ENCODE measurements around the gene ARL14. TPM values are rescaled to one million over a fixed set of nuclear protein-coding genes. Genes with fewer than 3 reads are reported as not detected.

ARL14 gene
- total and polyA plus RNA-seq, 8 donors: not detected

DNA sequence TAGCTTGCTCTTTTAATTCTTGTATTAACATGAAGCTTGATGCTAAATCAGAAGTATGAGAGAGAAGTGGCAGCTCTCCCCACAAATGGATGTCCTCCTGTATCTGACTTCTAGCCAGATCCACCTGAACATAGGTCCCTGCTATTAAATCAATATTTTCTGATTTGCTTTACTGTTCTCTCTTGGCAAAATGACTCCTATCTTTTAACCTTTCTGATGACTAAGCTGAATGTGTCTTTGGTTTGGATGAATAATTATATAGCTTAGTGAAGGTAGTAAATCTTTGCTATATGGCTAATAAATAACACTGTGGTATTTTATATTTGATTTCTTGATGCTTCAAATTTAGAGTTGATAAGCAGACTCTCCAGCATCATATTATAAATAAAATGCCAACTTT lies 28.3 kb upstream of the ARL14 start:
- TF ChIP-seq, protein P1, sequence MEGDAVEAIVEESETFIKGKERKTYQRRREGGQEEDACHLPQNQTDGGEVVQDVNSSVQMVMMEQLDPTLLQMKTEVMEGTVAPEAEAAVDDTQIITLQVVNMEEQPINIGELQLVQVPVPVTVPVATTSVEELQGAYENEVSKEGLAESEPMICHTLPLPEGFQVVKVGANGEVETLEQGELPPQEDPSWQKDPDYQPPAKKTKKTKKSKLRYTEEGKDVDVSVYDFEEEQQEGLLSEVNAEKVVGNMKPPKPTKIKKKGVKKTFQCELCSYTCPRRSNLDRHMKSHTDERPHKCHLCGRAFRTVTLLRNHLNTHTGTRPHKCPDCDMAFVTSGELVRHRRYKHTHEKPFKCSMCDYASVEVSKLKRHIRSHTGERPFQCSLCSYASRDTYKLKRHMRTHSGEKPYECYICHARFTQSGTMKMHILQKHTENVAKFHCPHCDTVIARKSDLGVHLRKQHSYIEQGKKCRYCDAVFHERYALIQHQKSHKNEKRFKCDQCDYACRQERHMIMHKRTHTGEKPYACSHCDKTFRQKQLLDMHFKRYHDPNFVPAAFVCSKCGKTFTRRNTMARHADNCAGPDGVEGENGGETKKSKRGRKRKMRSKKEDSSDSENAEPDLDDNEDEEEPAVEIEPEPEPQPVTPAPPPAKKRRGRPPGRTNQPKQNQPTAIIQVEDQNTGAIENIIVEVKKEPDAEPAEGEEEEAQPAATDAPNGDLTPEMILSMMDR (IDR thresholded peaks at IDR 0.05): no peak
- intact Hi-C loops (cut with DNase I): no loop called here
- no peaks in the 10 kb centered on the region for H3K27me3 ChIP-seq
- H3K9me3 ChIP-seq: no peaks in the 10 kb centered on the region
- no peaks in the 10 kb centered on the region for H3K4me1 ChIP-seq
- H3K27ac ChIP-seq: no peak overlapping the region
- H3K4me3 ChIP-seq: no peak overlapping the region
- no peaks in the 10 kb centered on the region for H3K36me3 ChIP-seq
- no peak for DNase-seq
- no peak for ATAC-seq

DNA sequence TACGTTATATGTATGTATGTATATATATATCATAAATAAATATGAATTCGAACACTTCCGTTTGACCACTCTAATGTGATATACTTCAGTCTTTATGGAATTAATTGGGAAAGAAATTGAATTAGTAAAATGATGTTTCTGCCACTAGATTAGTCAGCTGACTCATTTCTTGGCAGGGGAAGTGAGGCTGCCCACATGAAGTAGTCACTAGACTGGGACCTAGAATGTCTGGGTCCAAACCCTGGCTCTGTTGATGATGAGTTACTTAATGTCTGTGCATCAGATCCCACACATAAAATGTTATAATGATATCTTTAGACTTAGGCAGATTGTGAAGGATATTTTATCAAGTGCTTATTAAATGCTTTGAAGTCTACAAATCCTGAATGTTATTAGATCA lies 27.4 kb upstream of the ARL14 start:
- Histone ChIP-seq H3K4me3 (no peak overlapping the region), H3K36me3 (no peaks in the 10 kb centered on the region), H3K27ac (no peak overlapping the region), H3K4me1 (no peaks in the 10 kb centered on the region), H3K9me3 (no peaks in the 10 kb centered on the region), H3K27me3 (no peaks in the 10 kb centered on the region)
- DNase-seq (no peak), ATAC-seq (no peak)
- intact Hi-C loops (cut with DNase I): no loop called here
- TF ChIP-seq, protein P1 (IDR thresholded peaks at IDR 0.05): no peak

DNA sequence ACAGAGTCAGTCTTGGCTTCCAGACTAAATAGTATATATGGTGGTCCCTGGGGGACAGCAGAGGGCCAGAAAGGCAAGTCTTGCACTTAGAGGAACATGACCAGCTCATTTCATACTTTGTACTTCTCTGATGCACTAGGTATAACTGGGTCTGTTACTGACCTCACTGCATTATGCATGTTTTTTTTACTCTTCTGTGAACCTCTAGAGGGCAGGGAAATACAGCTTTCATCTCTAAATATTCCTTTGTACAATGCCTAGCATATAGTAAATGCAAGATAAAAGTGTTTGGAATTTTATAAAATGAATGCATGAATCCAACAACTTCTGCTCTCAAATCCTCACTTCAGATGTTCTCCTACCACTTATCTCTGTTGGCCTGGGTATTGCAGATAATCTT lies 23.4 kb upstream of the ARL14 start:
- ATAC-seq (no peak), DNase-seq (no peak)
- Histone ChIP-seq H3K27me3 (no peaks in the 10 kb centered on the region), H3K36me3 (no peaks in the 10 kb centered on the region), H3K9me3 (no peaks in the 10 kb centered on the region), H3K27ac (no peak overlapping the region), H3K4me3 (no peak overlapping the region), H3K4me1 (no peaks in the 10 kb centered on the region)
- intact Hi-C loops (cut with DNase I): no loop called here
- TF ChIP-seq, protein P1 (IDR thresholded peaks at IDR 0.05): no peak

DNA sequence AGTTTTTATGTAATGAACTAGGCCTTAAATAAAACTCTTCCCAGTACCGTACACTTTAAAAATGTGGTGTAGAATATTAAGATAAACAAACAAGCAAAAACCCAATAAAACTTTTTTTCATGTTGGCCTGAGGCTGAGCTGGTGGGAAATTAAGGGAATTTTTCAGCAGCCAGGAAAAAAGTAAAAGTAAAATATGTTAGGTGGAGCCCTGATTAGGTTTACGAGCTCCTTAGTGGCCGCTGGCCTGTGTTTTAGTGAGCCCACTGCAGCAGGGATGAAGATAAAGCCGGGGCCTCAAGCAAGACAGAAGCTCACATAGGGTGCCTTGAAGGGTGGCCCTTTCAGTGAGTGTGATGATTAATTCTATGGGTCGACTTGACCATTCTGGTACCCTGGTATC lies 16.1 kb upstream of the ARL14 start:
- H3K9me3 ChIP-seq: no peaks in the 10 kb centered on the region
- H3K4me1 ChIP-seq: no peaks in the 10 kb centered on the region
- no peak overlapping the region for H3K27ac ChIP-seq
- TF ChIP-seq, protein P1 (IDR thresholded peaks at IDR 0.05): no peak
- intact Hi-C loops (cut with DNase I): no loop called here
- H3K4me3 ChIP-seq: no peak overlapping the region
- no peak for ATAC-seq
- no peaks in the 10 kb centered on the region for H3K27me3 ChIP-seq
- H3K36me3 ChIP-seq: no peaks in the 10 kb centered on the region
- DNase-seq: no peak

DNA sequence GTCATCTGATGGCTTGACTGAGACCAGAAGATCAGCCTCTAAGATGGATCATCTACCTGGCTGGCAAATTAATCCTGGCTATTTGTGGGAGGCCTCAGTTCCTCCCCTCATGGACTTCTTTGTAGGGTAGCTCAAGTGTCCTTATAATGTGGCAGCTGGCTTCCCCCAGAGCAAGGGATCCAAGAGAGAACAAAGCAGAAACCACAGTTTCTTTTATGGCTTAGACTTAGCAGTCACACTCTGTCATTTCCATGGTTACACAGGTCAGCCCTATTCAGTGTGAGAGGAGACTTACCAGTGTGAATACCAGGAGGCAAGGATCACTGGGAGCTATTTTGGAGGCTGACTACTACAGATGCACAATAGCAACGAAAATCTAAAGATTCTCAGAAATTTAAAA lies 15.3 kb upstream of the ARL14 start:
- Histone ChIP-seq H3K4me3 (no peak overlapping the region), H3K4me1 (no peaks in the 10 kb centered on the region), H3K9me3 (no peaks in the 10 kb centered on the region), H3K27ac (no peak overlapping the region), H3K27me3 (no peaks in the 10 kb centered on the region), H3K36me3 (no peaks in the 10 kb centered on the region)
- intact Hi-C loops (cut with DNase I): no loop called here
- ATAC-seq (no peak), DNase-seq (no peak)
- TF ChIP-seq, protein P1 (IDR thresholded peaks at IDR 0.05): no peak

All from left lung (tissue), 10 donors.